Measurements from ENCODE around the gene PTGIR. TPM values are rescaled to one million over a fixed set of nuclear protein-coding genes. Genes with fewer than 3 reads are reported as not detected.

Gene PTGIR
- total RNA-seq, 1 donor = 2.5 TPM

DNA sequence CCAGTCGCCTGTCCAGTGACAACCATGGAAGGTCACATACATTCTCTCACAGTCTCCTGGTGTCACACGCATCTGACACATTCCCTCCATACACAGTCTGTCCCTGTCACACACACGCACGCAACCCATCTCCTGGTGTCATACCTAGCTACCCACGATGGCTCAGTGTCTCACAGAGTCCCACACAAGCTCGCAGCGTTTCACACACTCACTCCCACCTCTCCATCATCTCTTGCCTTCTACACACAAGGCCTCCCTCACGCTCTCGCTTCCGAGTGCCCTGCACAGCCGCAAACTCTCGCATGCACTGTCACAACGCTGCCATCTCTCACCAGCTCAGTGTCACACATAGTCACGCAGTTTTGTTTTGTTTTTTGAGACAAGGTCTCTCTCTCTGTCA is 12.3 kb upstream of the PTGIR start:
- no peaks in the 10 kb centered on the region for H3K36me3 ChIP-seq (ENCODE audit: insufficient read depth, low read length)
- DNase-seq (ENCODE audit: insufficient read length, low spot score, missing footprints) = peak; percentile 84
- peaks cover 8% of the 10 kb centered on the region for H3K27me3 ChIP-seq (ENCODE audit: insufficient read depth, low read length)
- no peaks in the 10 kb centered on the region for H3K79me2 ChIP-seq (ENCODE audit: insufficient read depth, low read length)
- TF ChIP-seq, protein P1, sequence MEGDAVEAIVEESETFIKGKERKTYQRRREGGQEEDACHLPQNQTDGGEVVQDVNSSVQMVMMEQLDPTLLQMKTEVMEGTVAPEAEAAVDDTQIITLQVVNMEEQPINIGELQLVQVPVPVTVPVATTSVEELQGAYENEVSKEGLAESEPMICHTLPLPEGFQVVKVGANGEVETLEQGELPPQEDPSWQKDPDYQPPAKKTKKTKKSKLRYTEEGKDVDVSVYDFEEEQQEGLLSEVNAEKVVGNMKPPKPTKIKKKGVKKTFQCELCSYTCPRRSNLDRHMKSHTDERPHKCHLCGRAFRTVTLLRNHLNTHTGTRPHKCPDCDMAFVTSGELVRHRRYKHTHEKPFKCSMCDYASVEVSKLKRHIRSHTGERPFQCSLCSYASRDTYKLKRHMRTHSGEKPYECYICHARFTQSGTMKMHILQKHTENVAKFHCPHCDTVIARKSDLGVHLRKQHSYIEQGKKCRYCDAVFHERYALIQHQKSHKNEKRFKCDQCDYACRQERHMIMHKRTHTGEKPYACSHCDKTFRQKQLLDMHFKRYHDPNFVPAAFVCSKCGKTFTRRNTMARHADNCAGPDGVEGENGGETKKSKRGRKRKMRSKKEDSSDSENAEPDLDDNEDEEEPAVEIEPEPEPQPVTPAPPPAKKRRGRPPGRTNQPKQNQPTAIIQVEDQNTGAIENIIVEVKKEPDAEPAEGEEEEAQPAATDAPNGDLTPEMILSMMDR (IDR thresholded peaks at IDR 0.05; ENCODE audit: extremely low read depth, low read depth, low read length) = no peak
- no peak overlapping the region for H3K4me2 ChIP-seq (ENCODE audit: insufficient read depth, low read length)
- no peak overlapping the region for H2AFZ ChIP-seq (ENCODE audit: low read length)
- H3K4me1 ChIP-seq (ENCODE audit: insufficient read depth, low read length) = peaks cover 20% of the 10 kb centered on the region
- H3K4me3 ChIP-seq (ENCODE audit: insufficient read depth, low read length) = no peak overlapping the region
- no peaks in the 10 kb centered on the region for H4K20me1 ChIP-seq (ENCODE audit: insufficient read depth, low read length)
- no peak overlapping the region for H3K27ac ChIP-seq (ENCODE audit: low read depth, low read length)
- no peaks in the 10 kb centered on the region for H3K9me3 ChIP-seq (ENCODE audit: low read depth, low read length)

DNA sequence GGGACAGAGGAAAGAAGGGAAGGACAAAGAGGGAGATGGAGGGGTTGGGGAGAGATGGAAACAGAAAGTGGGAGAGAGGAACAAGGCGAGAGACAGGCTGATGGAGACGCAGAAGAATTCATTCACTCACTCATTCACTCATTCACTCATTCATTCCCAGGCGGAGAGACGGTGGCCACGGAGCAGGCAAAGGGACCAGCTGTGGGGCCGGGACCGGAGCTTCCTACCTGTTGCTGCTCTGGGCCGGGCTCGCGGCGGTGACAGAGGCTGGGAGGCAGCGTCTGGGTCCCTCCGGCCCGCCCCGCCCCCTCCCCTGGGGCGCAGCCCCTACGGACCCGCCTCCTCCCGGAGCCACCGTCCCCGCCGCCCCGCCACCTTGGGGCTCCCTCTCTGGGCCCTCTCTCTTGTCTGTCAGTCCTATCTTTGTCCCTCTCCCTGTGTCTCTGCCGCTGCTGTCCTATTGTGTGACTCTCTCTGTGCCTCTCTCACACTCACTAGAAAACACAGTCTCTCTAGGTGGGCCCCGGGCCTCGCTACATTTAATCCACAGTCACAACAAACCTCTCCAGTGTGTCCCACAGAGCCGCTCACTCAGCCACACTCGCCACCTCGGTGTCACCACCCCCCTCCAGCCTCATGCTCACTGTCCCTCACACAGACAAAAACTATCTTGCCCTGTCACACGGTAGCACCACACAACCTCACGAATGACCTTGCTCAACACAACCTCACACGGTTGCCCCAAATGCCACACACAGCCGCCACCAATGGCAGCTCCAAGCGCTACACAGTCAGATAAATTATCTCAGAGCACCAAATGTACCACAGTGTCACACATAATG is 11.3 kb upstream of the PTGIR start, which contains the start of gene GNG8:
Gene GNG8, minus strand, starts transcription at position 283 of the 842 bp plus-strand sequence. CDS start 1,520 bp downstream, outside the sequence.
- Histone ChIP-seq H3K27me3 (ENCODE audit: insufficient read depth, low read length) (peaks cover 8% of the 10 kb centered on the region), H2AFZ (ENCODE audit: low read length) (no peak within 1 kb of the TSS), H3K27ac (ENCODE audit: low read depth, low read length) (no peak within 1 kb of the TSS), H3K4me3 (ENCODE audit: insufficient read depth, low read length) (no peak within 1 kb of the TSS), H3K4me2 (ENCODE audit: insufficient read depth, low read length) (no peak within 1 kb of the TSS), H3K9me3 (ENCODE audit: low read depth, low read length) (no peaks in the 10 kb centered on the region), H3K79me2 (ENCODE audit: insufficient read depth, low read length) (no peaks in the 10 kb centered on the region), H3K4me1 (ENCODE audit: insufficient read depth, low read length) (peaks cover 27% of the 10 kb centered on the region), H4K20me1 (ENCODE audit: insufficient read depth, low read length) (no peaks in the 10 kb centered on the region), H3K36me3 (ENCODE audit: insufficient read depth, low read length) (no peaks in the 10 kb centered on the region)
- DNase-seq (ENCODE audit: insufficient read length, low spot score, missing footprints) = peak; percentile 61
- TF ChIP-seq, protein P1 (IDR thresholded peaks at IDR 0.05; ENCODE audit: extremely low read depth, low read depth, low read length) = no peak

DNA sequence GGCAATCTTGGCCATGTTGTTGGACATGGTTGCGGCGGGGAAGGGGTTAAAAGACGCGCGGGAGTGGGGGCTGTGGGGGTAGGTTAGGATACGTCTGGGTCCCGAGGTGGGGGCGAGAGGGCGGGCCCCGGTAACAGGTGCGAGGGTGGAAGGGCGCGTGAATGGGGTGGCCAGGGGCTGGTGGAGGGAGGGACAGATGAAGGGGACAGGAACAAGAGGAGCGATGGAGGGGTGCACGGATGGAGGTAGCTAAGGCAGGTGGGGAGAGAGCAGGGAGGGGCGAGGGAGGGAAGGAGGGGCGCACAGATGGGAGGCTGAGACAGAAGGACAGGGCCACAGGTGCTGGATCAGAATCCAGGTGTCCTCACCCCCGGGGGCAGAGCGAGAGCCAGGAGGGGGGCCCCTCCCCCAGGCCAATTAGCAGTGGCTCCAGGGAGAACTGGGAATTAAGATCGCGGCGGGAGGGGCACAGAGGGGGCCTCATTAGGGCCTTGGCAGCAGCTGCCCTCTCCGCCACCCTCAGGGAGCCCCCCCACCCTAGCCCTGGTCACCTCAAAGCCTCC is 9.8 kb upstream of the PTGIR start:
- no peak overlapping the region for H2AFZ ChIP-seq (ENCODE audit: low read length)
- H3K4me2 ChIP-seq (ENCODE audit: insufficient read depth, low read length) = peak overlapping the region; percentile 51

More for the DNA sequence above, 9.8 kb upstream of the PTGIR start:
- H3K79me2 ChIP-seq (ENCODE audit: insufficient read depth, low read length) = no peaks in the 10 kb centered on the region
- DNase-seq (ENCODE audit: insufficient read length, low spot score, missing footprints) = peak; percentile 57
- H3K27ac ChIP-seq (ENCODE audit: low read depth, low read length) = no peak overlapping the region
- H3K4me3 ChIP-seq (ENCODE audit: insufficient read depth, low read length) = peak overlapping the region; percentile 55
- H3K36me3 ChIP-seq (ENCODE audit: insufficient read depth, low read length) = no peaks in the 10 kb centered on the region
- H4K20me1 ChIP-seq (ENCODE audit: insufficient read depth, low read length) = no peaks in the 10 kb centered on the region
- peaks cover 27% of the 10 kb centered on the region for H3K4me1 ChIP-seq (ENCODE audit: insufficient read depth, low read length)
- TF ChIP-seq, protein P1 (IDR thresholded peaks at IDR 0.05; ENCODE audit: extremely low read depth, low read depth, low read length) = no peak
- H3K9me3 ChIP-seq (ENCODE audit: low read depth, low read length) = no peaks in the 10 kb centered on the region
- H3K27me3 ChIP-seq (ENCODE audit: insufficient read depth, low read length) = peaks cover 8% of the 10 kb centered on the region

Data from osteoblast (primary cell).